Gastrocnemius medialis (tissue), 4 donors: ENCODE results near the gene LTBP1. TPM values are rescaled to one million over a fixed set of nuclear protein-coding genes. Genes with fewer than 3 reads are reported as not detected.
"Not testable (repeated sequence)": the region's sequence is repeated elsewhere in the genome, so short reads cannot be mapped to it uniquely, and the experiment has no call there.

ENCODE experiments used
- ATAC-seq, 2 donors: fragments of 150-250 bp; one replicate each; pipeline ENCODE4 v1.9.1; 2016
- DNase-seq, 2 donors: peaks; one replicate each; pipeline ENCODE4 v3.0.0-alpha.2; 2019
- H3K27ac ChIP-seq, 4 donors: fragments of 200-600 bp; sonication (generic); 1 replicate in 1 of 4; 2 replicates in 3 of 4; pipeline ENCODE4 v1.5.1; 2016 to 2018; ENCODE audit warnings: mild to moderate bottlenecking in 2 of 4, moderate library complexity in 1 of 4
- H3K27me3 ChIP-seq, 3 donors: fragments of 200-600 bp; sonication (generic) in 2 of 3; 1 replicate in 1 of 3; 2 replicates in 2 of 3; pipeline versions ENCODE4 v1.5.1 to v1.6.0; 2016 to 2019; ENCODE audit warnings: mild to moderate bottlenecking in 1 of 3, moderate library complexity in 1 of 3
- H3K36me3 ChIP-seq, 2 donors: fragments of 200-600 bp; sonication (generic) in 1 of 2; one replicate each; pipeline ENCODE4 v1.5.1; 2017 to 2018
- H3K4me1 ChIP-seq, 2 donors: fragments of 200-600 bp; sonication (generic) in 1 of 2; one replicate each; pipeline ENCODE4 v1.5.1; 2016 to 2017; ENCODE audit warnings: mild to moderate bottlenecking in 2 of 2
- H3K4me3 ChIP-seq, 4 donors: fragments of 200-600 bp; sonication (generic) in 3 of 4; 1 replicate in 1 of 4; 2 replicates in 3 of 4; pipeline ENCODE4 v1.5.1; 2016 to 2019; ENCODE audit warnings: mild to moderate bottlenecking in 2 of 4
- H3K9me3 ChIP-seq, 3 donors: fragments of 200-600 bp; sonication (generic) in 2 of 3; 1 replicate in 1 of 3; 2 replicates in 2 of 3; pipeline ENCODE4 v1.5.1; 2016 to 2019
- POLR2A ChIP-seq, 2 donors: fragments of 450-650 bp; IDR thresholded peaks; one replicate each; pipeline ENCODE4 v1.6.1; 2017; ENCODE audit warnings: antibody characterized with exemption in 2 of 2, mild to moderate bottlenecking in 2 of 2, moderate library complexity in 2 of 2
- in situ Hi-C, 4 donors: fragments of 200-750 bp; cut with MboI; loops; one replicate each; pipeline versions ENCODE4 v1.15.0 to v1.8.0; 2017; ENCODE audit warnings: low sequenced_read_pairs in 4 of 4
- intact Hi-C: fragments of 100-400 bp; cut with DNase I; formaldehyde crosslinking; loops from one replicate; pipeline ENCODE4 v1.15.1; 2023; ENCODE audit warnings: low total_unique reads
- total RNA-seq, 4 donors: library from RNA; depleted of rRNA; stranded (reverse); fragments of >200 nt; gene quantifications; one replicate each; pipeline versions ENCODE4 v1.1.0 to v1.2.3, GENCODE V29; 2016
- TF ChIP-seq, protein P1 (sequence below), 5 experiments: fragments of 450-650 bp in 3 of 5; fragments of 200-600 bp in 2 of 5; sonication (generic) in 2 of 5; IDR thresholded peaks in 4 of 5; conservative IDR thresholded peaks in 1 of 5; 1 replicate in 4 of 5; 2 replicates in 1 of 5; pipeline ENCODE4 v1.5.1; 2016 to 2019; ENCODE audit warnings: antibody characterized with exemption in 5 of 5, mild to moderate bottlenecking in 3 of 5, moderate library complexity in 3 of 5

LTBP1 gene
- total RNA-seq, 4 donors from 2014 or later, result 8.0 to 42.8 (median 18.4) TPM

DNA sequence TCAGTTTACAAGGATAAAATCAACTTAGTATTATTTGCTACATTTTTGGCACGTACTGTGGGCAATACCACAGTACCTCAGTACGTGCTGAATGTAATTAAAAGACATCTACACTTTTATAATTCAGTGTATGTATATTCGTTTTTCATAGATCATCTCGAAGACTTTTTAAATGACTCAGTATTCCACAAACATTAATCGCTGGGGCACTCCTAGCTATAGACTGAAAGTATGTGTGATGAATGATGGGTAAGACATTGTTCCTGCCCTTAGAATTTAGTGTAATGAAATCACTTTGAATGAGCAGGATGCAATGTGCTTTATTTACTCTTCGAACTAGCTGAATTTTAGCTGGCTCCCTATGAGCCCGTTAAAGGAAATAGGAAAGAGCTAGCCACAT is 284.1 kb downstream of the LTBP1 start:
- Histone ChIP-seq H3K4me1 (no peaks in the 10 kb centered on the region), H3K36me3 (no peaks in the 10 kb centered on the region), H3K27ac (no peak overlapping the region), H3K4me3 (no peak overlapping the region), H3K9me3 (no peaks in the 10 kb centered on the region), H3K27me3 (no peaks in the 10 kb centered on the region)
- no peak for ATAC-seq
- intact Hi-C loops, result no loop called here
- in situ Hi-C loops, result no loop called here
- no peak for DNase-seq
- TF ChIP-seq, protein P1, sequence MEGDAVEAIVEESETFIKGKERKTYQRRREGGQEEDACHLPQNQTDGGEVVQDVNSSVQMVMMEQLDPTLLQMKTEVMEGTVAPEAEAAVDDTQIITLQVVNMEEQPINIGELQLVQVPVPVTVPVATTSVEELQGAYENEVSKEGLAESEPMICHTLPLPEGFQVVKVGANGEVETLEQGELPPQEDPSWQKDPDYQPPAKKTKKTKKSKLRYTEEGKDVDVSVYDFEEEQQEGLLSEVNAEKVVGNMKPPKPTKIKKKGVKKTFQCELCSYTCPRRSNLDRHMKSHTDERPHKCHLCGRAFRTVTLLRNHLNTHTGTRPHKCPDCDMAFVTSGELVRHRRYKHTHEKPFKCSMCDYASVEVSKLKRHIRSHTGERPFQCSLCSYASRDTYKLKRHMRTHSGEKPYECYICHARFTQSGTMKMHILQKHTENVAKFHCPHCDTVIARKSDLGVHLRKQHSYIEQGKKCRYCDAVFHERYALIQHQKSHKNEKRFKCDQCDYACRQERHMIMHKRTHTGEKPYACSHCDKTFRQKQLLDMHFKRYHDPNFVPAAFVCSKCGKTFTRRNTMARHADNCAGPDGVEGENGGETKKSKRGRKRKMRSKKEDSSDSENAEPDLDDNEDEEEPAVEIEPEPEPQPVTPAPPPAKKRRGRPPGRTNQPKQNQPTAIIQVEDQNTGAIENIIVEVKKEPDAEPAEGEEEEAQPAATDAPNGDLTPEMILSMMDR (IDR thresholded peaks at IDR 0.05 in 4 of 5, conservative IDR thresholded peaks at IDR 0.05 in 1 of 5), result no peak
- no peak for TF ChIP-seq POLR2A (IDR thresholded peaks at IDR 0.05)

DNA sequence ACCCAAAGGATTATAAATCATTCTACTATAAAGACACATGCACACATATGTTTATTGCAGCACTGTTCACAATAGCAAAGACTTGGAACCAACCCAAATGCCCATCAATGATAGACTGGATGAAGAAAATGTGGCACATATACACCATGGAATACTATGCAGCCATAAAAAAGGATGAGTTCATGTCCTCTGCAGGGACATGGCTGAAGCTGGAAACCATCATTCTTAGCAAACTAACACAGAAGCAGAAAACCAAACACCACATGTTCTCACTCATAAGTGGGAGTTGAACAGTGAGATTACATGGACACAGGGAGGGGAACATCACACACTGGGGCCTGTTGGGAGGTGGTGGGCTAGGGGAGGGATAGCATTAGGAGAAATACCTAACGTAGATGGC is 288.8 kb downstream of the LTBP1 start:
- H3K4me1 ChIP-seq, in situ Hi-C loops, ATAC-seq, DNase-seq, H3K27me3 ChIP-seq, H3K36me3 ChIP-seq, H3K9me3 ChIP-seq, intact Hi-C loops, H3K4me3 ChIP-seq, H3K27ac ChIP-seq: not testable (repeated sequence)

DNA sequence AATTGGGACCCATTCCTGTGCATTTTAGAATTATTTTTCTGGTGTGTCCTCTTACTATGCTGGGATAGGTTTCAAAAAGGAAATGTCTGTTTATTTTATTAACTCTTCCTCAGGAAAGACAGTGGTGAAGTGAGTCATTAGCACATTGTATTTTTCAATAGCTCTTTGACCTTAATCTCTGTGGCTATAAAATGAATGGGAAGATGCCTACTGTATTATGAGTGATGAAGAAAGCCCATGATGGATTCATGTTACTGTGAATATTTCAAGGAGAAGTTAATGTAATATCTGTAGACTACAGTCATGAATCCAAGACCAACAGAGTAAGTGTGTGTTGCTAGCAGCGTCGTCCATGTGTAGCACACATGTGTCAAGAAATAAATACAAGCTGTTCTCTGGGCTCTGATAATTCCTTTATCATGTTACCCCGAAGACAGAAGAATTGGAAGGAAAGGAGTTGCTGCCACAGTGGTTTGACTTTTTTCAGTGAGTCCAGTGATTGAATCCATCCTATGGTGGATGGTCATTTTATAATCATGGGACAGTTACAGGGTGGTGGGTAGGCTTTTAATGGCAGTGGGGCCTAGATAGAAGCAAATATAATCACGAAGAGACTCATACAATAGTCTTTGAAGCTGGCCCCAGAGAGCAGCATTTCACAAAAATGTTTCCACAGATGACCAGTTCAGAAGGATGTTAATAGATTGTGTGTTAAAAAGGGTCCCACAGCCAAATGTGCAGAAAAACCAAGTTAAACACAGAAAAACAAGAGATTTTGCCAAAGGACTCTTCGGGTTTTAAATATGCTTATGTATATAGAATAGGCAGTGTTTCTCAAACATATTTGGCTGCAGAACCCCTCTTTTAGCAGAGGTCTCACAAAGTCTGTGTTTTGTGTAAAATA is 290.0 kb downstream of the LTBP1 start:
- intact Hi-C loops, result no loop called here
- no peak for ATAC-seq

DNA sequence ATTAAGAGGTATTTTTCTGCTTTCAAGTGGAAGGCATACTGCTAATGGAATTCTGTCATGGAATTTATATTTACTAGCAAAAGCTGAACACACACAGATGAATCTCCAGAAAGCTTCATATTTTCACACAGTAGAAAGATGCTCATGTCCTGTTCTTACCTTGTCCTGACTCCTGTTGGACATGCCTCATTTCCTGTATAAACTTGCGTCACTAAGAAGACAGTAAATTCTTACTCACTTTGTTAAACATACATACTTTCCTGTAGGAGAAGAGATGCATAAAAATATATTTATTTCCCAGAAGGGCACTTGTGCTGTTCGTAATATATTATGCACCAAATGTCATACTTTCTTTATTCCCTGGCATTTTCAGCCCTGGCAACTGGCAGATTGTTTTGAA is 291.4 kb downstream of the LTBP1 start:
- H3K9me3 ChIP-seq, result no peaks in the 10 kb centered on the region
- no peaks in the 10 kb centered on the region for H3K27me3 ChIP-seq
- intact Hi-C loops (no loop called here), in situ Hi-C loops (no loop called here)
- H3K4me3 ChIP-seq, result no peak overlapping the region
- H3K36me3 ChIP-seq, result no peaks in the 10 kb centered on the region
- TF ChIP-seq, protein P1 (IDR thresholded peaks at IDR 0.05 in 4 of 5, conservative IDR thresholded peaks at IDR 0.05 in 1 of 5), result no peak
- no peak for TF ChIP-seq POLR2A (IDR thresholded peaks at IDR 0.05)
- no peak for ATAC-seq
- no peaks in the 10 kb centered on the region for H3K4me1 ChIP-seq
- no peak for DNase-seq
- H3K27ac ChIP-seq, result no peak overlapping the region

More for the DNA sequence above, 290.0 kb downstream of the LTBP1 start:
- Histone ChIP-seq H3K27me3 (no peaks in the 10 kb centered on the region), H3K4me3 (no peak overlapping the region), H3K4me1 (no peaks in the 10 kb centered on the region), H3K27ac (no peak overlapping the region), H3K9me3 (no peaks in the 10 kb centered on the region), H3K36me3 (no peaks in the 10 kb centered on the region)
- TF ChIP-seq, protein P1 (IDR thresholded peaks at IDR 0.05 in 4 of 5, conservative IDR thresholded peaks at IDR 0.05 in 1 of 5), result no peak
- no peak for TF ChIP-seq POLR2A (IDR thresholded peaks at IDR 0.05)
- in situ Hi-C loops, result no loop called here
- DNase-seq, result no peak

DNA sequence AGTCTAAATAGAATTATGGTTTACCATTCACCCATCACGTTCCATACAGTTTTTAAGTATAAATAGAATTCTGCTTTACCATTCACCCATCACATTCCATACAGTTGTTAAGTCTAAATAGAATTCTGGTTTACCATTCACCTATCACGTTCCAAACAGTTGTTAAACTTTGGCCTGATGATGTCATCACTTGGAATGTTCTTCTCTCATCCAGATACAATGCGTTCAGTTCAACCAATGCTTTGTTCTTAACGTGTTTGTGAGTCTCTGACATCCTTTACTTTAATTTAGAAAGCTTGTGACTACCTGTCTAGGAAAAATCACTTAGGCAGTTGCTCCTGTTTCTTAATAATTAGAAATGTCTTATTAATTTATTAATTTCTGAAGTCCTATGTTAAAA is 293.4 kb downstream of the LTBP1 start:
- H3K4me1 ChIP-seq, result no peaks in the 10 kb centered on the region
- no peak for TF ChIP-seq POLR2A (IDR thresholded peaks at IDR 0.05)
- TF ChIP-seq, protein P1 (IDR thresholded peaks at IDR 0.05 in 4 of 5, conservative IDR thresholded peaks at IDR 0.05 in 1 of 5), result no peak
- no peaks in the 10 kb centered on the region for H3K27me3 ChIP-seq
- no peaks in the 10 kb centered on the region for H3K36me3 ChIP-seq
- no peak overlapping the region for H3K27ac ChIP-seq
- DNase-seq (no peak), ATAC-seq (no peak)
- no peak overlapping the region for H3K4me3 ChIP-seq
- intact Hi-C loops (no loop called here), in situ Hi-C loops (no loop called here)
- H3K9me3 ChIP-seq, result no peaks in the 10 kb centered on the region
